ENCODE measurements around the gene CDH13.

The CDH13 gene

DNA sequence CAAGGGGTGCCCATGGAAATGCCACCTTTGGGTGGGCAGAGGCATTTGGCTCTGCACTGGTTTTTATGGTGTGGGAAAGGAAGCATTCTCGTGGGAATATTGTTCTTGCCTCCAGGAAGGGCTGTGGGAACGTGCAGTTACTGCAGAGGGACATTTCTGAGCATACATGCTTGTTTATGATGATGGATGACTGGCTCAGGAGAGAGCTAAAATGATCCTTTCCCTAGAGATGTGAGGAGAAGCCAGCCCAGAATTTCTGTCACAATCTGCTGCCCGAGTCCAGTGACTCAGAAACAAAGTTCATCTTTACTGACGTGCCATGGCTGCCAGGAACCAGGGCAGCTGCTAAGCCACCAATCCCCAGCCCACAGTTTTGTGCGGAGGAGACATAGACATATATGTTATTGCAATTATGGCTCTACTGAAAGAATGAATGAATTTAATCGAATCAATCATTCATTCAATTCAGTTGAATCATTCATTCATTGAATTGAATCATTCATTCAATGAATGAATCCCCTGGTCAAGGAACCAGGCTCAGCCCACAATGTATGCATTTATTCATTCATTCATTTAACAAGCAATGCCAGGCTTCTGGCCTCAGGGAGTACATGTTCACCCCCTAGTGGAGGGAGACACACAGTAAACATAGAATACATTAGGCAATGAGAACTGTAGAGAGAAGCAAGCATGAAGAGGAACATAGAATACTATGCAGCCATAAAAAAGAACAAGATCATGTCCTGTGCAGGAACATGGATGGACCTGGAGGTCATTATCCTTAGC, 766.6 kb downstream of the CDH13 start:
- no peak for DNase-seq

DNA sequence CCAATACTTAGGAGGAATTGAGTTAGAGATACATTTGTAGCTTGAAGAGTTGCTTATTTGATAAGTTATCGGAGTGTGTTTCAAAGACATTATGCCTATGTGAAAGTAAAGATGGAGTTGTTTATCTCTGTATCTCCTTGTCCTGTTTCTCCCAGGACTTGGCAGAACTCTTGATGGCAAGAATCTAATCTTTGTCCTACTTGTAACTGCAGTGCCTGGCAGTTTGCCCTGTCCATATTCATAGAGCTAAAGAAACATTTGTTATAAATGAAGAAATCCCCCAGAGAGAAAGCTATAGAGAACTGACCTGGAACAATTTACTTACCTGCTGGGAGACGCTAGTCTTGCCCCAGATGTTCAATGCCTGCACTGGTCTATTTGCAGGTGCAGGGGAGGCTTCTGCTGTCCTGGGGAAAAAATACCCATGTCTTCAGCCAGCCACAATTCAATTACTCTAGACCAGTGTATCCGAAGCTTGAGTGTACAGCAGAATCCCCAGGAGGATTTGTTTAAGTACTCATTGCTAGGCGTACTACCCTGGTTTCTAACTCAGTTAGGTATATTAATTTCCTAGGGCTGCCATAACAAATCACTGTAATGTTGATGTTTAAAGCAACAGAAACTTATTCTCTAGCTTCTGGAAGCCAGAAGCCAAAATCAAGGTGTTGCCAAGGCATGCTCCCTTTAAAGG, 771.0 kb downstream of the CDH13 start:
- no peak for DNase-seq

GRCh38 chr16:83400234-83400633, 773.5 kb downstream of the CDH13 start:
- DNase-seq, result no peak

DNA sequence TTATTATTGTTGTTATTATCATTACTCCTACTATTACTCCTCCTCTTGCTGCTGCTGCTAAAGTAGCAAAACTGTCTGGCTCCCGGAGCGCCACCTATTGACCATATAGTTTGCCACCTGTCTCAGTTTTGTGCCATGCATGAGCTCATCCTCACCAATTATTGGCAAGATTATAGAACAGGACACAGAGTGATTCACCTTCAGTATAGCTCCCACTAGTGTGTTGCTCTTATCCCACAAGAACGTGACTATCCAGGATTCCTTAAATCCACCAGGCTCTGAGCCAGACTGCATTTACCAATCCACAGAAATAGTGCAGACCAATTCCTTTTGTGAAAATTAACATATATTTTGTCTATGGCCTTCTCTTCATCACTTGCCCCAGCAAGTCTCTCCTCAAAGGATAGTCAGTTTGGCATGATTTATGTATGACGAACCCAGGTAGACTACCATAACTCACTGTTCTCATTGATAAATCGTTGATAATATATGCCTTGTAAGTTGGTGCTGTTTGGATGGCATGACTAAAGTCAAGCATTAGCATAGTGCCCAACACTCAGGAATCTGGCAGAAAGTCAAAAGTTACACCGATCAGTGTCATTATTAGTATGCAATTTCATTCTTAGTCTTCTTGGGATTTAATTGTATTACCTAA, 775.5 kb downstream of the CDH13 start:
- no peak for DNase-seq

- peak; percentile 11 for DNase-seq
Observed at GRCh38 chr16:83402967-83403366, 776.2 kb downstream of the CDH13 start.

DNA sequence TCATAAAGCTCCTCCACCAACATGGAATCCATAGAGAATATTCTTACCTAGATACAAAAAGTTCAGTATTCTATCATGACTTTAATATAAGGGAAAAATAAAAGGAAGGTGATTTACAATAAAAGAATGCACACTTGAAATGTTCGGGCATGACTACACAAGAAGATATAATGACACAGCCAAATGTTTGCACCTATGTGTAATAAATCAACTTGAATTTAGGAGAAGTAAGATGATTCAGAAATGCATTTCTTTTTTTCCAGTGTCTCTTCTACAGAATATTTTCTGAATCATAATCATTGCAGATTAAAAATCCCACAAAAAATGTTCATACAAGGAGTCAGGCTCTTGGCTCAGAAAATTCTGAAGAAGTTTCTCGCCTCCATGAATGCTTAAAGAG, 777.0 kb downstream of the CDH13 start:
- DNase-seq, result no peak

- no peak for DNase-seq
Observed at GRCh38 chr16:83404261-83404660, 777.5 kb downstream of the CDH13 start.

- DNase-seq, result no peak
Observed at GRCh38 chr16:83407928-83408327, 781.2 kb downstream of the CDH13 start.

GRCh38 chr16:83409347-83409746, 782.6 kb downstream of the CDH13 start:
- no peak for DNase-seq

DNA sequence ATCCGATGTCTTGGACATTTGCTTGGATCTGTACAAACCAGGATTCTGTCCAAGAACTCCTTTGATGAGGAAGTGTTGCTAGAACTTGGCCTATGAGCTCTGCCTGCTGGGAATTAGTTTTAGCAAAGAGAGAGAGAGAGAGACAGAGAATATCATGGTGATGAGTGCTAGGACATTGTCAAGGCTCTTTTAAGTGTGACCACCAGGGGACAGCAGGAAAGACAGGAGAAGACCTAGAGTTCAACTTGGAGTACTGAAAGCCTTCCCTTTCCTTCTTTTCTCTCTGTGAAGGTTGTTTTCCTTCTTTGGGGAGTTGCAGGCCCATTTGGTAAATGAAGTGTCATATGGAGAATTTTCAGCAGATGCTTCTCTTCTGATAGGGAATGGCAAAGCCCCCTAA, 791.8 kb downstream of the CDH13 start:
- DNase-seq, result no peak

DNA sequence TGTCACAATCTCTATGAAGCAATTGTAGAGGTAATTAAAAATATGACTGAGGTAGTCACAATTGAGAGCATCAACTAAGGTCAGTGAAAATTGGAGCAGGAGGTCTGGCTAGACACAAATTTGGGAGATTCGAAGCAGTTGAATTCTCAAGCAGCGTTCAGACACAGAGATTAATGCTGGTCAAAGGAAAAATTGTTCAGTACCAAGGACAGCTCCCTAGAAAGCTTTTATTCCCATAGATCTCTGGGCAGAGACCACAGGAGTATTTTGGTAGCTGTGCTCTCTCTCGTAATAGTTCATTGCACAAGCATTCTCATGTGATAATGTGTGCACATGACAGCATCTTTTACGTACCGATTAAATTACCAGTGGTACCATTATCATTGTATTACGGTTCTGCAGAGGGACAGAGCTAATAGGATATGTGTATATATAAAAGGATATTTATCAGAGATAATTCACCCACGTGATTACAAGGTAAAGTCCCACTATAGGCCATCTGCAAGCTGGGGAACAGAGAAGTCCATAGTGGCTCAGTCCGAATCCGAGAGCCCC, 793.5 kb downstream of the CDH13 start:
- no peak for DNase-seq

DNA sequence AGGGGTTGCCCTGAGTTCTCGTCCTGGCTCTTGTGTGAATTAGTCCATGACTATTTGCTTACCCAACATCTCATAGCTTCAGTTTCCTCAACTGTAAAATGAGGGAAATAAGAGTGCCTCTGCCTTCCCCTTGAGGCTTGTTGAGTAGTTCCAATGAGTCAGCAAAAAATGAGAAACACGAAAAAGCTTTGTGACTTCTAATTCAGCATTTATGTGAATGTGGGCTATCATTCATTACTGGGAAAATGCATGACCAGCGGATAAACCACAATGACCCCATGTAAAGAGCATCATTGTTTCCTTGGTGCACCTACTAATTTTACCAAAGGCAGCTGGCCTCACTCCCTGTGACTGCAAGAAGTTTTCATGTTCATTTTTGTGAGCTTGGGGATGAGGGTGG, 806.4 kb downstream of the CDH13 start:
- DNase-seq, result no peak

DNA sequence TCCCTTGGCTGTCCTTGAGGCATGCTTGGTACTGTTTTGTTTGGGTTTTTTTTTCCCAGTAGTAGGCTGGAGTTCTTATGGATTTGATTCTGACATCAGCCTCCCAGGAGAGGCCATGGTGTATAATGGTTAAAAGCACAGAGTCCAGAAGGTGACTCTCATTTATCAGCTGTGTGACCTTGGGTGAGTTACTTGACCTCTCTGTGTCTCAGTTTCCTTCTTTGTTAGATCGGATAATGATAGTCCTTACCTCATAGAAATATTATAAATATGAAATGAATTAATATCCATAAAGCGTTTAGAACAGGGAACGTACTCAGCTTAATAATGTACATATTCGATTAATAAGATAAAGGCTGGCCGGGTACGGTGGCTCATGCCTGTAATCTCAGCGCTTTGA, 810.3 kb downstream of the CDH13 start:
- no peak for DNase-seq

DNA sequence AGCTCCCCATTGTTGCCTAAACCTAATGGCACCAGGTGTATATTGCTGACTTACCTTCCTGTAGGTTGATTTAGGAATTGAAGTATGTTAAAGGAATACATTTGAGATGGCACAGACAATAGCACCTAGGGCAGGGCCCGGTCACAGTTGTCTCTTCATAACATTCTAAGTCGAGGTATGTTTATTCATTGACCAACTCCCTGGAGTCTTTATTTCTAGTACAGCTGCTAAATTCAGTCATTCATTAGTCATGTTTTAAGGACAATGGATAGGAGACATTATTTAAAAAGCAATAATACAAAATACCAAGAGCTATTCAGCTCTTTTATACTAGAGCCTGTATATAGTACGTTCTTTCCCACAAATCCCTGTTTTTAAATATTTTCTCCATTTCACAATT, 811.6 kb downstream of the CDH13 start:
- no peak for DNase-seq

DNA sequence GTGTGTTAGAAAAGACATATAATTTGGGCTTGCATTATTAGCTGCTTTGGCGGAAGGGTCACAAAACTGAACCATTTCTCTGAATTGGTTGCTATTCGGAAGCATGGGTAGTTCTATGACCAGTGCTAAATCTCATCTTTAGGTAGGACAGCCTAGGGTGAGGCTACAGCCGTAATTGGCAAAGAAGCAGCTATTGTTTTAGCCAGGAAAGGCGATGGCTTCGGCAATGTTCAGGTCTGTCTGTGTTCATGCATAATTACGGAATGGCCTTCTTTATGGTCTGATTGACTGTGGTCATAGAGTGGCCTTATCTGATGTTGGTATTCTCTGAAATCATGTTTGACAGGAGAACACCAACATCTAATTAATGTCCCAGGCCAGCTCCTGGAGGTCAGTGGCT, 812.6 kb downstream of the CDH13 start:
- no peak for DNase-seq

DNA sequence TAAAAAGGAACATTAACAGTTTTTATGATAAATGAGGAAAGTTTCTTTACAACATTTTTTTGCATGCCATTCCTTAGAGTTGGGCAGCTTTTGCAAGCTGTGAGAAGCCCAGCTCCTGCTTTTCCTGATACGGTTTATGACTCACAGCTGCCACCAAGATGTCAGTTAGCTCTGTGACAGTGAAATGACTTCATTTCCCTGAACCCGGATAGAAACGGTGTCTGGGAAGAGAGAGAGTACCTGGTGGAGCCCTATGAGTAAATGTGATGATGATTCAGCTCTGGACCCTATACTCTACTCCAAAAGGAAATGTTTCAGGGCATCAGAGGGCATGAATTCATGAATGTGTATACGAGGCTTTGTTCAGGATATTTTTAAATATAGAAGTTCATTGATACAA, 814.7 kb downstream of the CDH13 start:
- DNase-seq, result no peak

DNA sequence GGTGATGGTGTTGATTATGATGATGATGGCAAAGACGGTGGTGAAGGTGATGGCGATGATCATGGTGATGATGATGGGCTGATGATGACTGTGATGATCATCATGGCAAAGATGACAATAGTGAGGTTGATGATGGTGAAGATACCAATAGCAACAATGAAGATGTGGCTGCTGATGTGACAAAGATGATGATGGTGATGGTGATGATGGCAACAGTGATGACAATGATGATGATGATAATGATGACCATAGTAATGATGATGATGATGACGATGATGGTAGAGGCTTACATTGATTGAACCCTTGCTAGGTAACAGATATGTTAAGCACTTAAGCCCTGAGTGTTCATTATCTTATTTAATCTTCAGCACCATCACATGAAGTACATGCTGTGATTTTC, 817.2 kb downstream of the CDH13 start:
- DNase-seq, result no peak

- DNase-seq, result no peak
Observed at GRCh38 chr16:83447560-83447959, 820.8 kb downstream of the CDH13 start.

DNA sequence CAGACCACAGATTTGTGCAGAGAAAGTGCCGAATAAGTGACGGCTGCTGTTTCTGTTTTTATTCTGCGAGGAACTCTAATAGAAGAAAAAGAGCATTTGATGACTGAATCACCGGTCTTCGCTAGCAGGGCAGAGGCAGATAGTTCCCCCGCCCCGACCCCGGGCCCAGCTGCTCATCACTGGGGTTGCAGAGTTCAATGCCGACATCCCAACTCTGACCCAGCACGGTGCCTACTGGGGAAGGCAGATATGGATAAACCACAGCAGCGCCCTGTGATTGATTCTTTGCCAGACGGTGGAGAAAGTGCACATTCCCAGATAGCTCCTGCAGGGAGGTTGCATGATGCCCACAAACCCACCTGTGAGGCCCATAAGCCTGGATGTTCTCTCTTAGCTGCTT, 823.1 kb downstream of the CDH13 start:
- no peak for DNase-seq

DNA sequence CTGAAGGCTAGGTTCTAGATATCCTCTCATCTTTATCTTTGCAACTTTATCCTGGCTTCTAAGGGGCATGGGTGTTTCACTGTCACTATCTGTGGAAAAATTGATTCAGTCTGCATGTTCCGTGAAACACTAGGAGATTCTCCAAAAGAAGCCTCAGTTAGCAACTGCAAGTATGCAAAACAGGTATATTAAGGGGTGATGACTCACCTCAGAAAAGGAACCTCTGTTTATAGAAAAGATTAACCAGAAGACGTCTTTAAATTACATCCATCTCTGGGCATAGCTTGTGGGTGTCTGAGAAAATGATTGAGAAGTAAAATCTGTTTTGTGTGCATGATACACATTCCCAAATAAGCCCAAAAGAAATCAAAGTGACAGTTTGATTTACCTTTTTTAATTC, 827.2 kb downstream of the CDH13 start:
- DNase-seq, result no peak

DNA sequence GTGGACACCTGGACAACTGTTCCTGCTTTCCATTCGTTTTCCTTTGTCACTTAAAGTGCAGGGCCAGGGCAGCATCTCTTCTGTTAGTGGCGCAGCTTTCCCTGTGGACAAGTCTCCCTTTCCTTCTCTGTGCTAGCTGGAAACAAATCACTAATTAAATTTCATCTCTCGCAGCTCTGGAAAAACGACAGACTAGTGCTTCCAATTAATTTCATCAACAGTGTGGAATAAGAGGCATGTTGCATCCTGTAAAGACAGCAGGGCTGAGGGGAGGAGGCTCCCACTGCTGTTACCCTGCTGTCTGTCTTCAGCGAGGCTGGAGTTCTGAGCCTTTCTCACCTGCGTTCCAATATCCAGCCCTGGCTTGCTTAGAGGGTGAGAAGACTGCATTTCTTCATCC, 828.9 kb downstream of the CDH13 start:
- no peak for DNase-seq

DNA sequence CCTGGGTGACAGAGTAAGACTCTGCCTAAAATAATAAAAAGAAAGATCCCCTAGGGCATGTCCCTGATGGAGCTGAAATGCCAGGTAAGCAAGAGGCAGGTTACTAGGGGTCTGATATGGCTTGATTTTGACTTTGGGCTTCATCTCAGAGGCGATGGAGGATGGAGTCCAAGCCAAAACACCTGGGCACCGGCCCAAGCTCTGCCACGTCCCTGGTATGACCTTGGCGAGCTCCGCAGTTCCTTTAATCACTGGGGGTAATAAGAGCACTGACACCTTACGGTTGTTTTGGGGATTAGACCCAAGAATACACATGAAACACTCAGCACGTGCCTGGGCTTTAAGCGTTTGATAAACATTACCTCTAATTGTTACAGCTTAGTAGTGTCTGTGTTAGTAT, 830.2 kb downstream of the CDH13 start:
- no peak for DNase-seq

DNA sequence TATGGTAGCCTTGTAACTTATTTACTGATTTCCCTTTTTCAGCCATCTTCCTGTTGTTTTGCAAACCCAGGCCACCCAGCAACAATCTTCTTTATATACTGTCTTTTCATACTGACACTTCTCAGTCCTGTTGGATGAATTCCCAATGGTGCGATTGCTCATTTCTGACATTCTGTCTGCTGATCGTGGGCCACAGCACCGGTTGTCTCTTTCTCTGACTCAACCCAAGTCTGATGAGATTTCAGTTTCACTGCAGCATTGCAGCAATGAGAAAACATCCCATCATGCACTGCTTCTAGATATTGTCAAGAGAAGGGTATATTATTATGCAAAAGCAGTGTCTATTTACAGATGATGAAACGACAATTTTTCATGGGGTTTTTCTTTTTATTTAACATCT, 831.8 kb downstream of the CDH13 start:
- no peak for DNase-seq

- no peak for DNase-seq
Observed at GRCh38 chr16:83464991-83465390, 838.2 kb downstream of the CDH13 start.

Data from NCI-H1105 treated with DMSO at 0.1 percent for 48 hours (cell line).